Measurements from ENCODE around the gene SCRT2.
A peak's percentile ranks its signal among the peaks of the same experiment; 100 is the strongest.

SCRT2 gene

GRCh38 chr20:663315-664090, 12.1 kb downstream of the SCRT2 start:
- TF ChIP-seq CTCF (IDR thresholded peaks at IDR 0.05; ENCODE audit: low read depth, low read length, missing control alignments) = no peak
- in situ Hi-C loops (cut with HindIII; ENCODE audit: low pct_ligation_motif_present, low sequenced_read_pairs) = no loop called here
- no peak for DNase-seq
- no peaks in the 10 kb centered on the region for H3K36me3 ChIP-seq (replicated peaks)
- H3K27me3 ChIP-seq (replicated peaks) = peaks cover 53% of the 10 kb centered on the region
- no peak overlapping the region for H3K27ac ChIP-seq
- no peak overlapping the region for H3K4me3 ChIP-seq (ENCODE audit: low read depth, low read length)

- H3K27me3 ChIP-seq (replicated peaks) = peaks cover 51% of the 10 kb centered on the region
- H3K27ac ChIP-seq = no peak overlapping the region
- in situ Hi-C loops (cut with HindIII; ENCODE audit: low pct_ligation_motif_present, low sequenced_read_pairs) = no loop called here
- H3K36me3 ChIP-seq (replicated peaks) = no peaks in the 10 kb centered on the region
- H3K4me3 ChIP-seq (ENCODE audit: low read depth, low read length) = no peak overlapping the region
- DNase-seq = no peak
- TF ChIP-seq CTCF (IDR thresholded peaks at IDR 0.05; ENCODE audit: low read depth, low read length, missing control alignments) = no peak
These were observed 13.1 kb downstream of the SCRT2 start for GRCh38 chr20:662277-663192.

GRCh38 chr20:661474-662270, 13.9 kb downstream of the SCRT2 start:
- no peak overlapping the region for H3K27ac ChIP-seq
- H3K4me3 ChIP-seq (ENCODE audit: low read depth, low read length) = no peak overlapping the region
- in situ Hi-C loops (cut with HindIII; ENCODE audit: low pct_ligation_motif_present, low sequenced_read_pairs) = no loop called here
- H3K27me3 ChIP-seq (replicated peaks) = peaks cover 51% of the 10 kb centered on the region
- peak; percentile 7 for TF ChIP-seq CTCF (IDR thresholded peaks at IDR 0.05; ENCODE audit: low read depth, low read length, missing control alignments)
- DNase-seq = no peak
- no peaks in the 10 kb centered on the region for H3K36me3 ChIP-seq (replicated peaks)

- in situ Hi-C loops (cut with HindIII; ENCODE audit: low pct_ligation_motif_present, low sequenced_read_pairs) = no loop called here
- Histone ChIP-seq H3K27ac (no peak overlapping the region), H3K36me3 (replicated peaks) (no peaks in the 10 kb centered on the region), H3K4me3 (ENCODE audit: low read depth, low read length) (no peak overlapping the region), H3K27me3 (replicated peaks) (peaks cover 31% of the 10 kb centered on the region)
- DNase-seq = no peak
- no peak for TF ChIP-seq CTCF (IDR thresholded peaks at IDR 0.05; ENCODE audit: low read depth, low read length, missing control alignments)
These were observed 16.8 kb downstream of the SCRT2 start for GRCh38 chr20:658731-659291.

GRCh38 chr20:658202-658601, 17.4 kb downstream of the SCRT2 start:
- in situ Hi-C loops (cut with HindIII; ENCODE audit: low pct_ligation_motif_present, low sequenced_read_pairs) = no loop called here
- H3K27me3 ChIP-seq (replicated peaks) = peaks cover 25% of the 10 kb centered on the region
- no peak overlapping the region for H3K4me3 ChIP-seq (ENCODE audit: low read depth, low read length)
- H3K27ac ChIP-seq = no peak overlapping the region
- no peak for TF ChIP-seq CTCF (IDR thresholded peaks at IDR 0.05; ENCODE audit: low read depth, low read length, missing control alignments)
- H3K36me3 ChIP-seq (replicated peaks) = no peaks in the 10 kb centered on the region
- DNase-seq = no peak

Data from brain microvascular endothelial cell (primary cell).